Smooth muscle cell of the brain vasculature (primary cell): ENCODE results near the gene C12orf60.

Experiments used
- DNase-seq: peaks from one replicate; pipeline ENCODE4 v3.0.0-alpha.2; 2012; ENCODE audit warnings: low read depth, low spot score

The C12orf60 gene

GRCh38 chr12:14873440-14874185 is 70.1 kb downstream of the C12orf60 start:
- DNase-seq = no peak
